ENCODE data around the gene SCGB1D1. TPM values are rescaled to one million over a fixed set of nuclear protein-coding genes. Genes with fewer than 3 reads are reported as not detected.

Gene SCGB1D1
- total and polyA plus RNA-seq, 3 experiments from 2014 or later, result not detected

- Mint-ChIP-seq H3K4me1 (no peaks in the 10 kb centered on the region), H3K36me3 (peaks cover 2 to 88% (median 23%) of the 10 kb centered on the region in 3 donors), H3K27ac (no peak overlapping the region), H3K27me3 (no peaks in the 10 kb centered on the region), H3K4me3 (no peak overlapping the region), H3K9me3 (no peaks in the 10 kb centered on the region)
- Histone ChIP-seq H3K4me3 (ENCODE audit: low read length) (no peak overlapping the region), H3K27ac (ENCODE audit: low read depth, low read length) (no peak overlapping the region), H3K36me3 (ENCODE audit: insufficient read depth, low read length) (peaks cover 29% of the 10 kb centered on the region), H3K4me1 (ENCODE audit: insufficient read depth, low read length) (no peaks in the 10 kb centered on the region), H3K9me3 (ENCODE audit: low read length) (no peaks in the 10 kb centered on the region), H3K27me3 (ENCODE audit: insufficient read depth, low read length, poor library complexity, severe bottlenecking) (no peaks in the 10 kb centered on the region)
- POLR2A ChIA-PET, result no interaction called here
- DNase-seq, result no peak
- CTCF ChIA-PET, result no interaction called here
Observed at GRCh38 chr11:62145261-62145871, 44.6 kb upstream of the SCGB1D1 start.

GRCh38 chr11:62146476-62147200, 43.4 kb upstream of the SCGB1D1 start:
- POLR2A ChIA-PET, result no interaction called here
- no peaks in the 10 kb centered on the region for H3K4me1 ChIP-seq (ENCODE audit: insufficient read depth, low read length)

GRCh38 chr11:62147545-62147944, 42.5 kb upstream of the SCGB1D1 start:
- H3K27me3 ChIP-seq (ENCODE audit: insufficient read depth, low read length, poor library complexity, severe bottlenecking), result no peaks in the 10 kb centered on the region
- no peaks in the 10 kb centered on the region for H3K27me3 Mint-ChIP-seq
- no peak overlapping the region for H3K4me3 Mint-ChIP-seq
- peaks cover 4 to 92% (median 28%) of the 10 kb centered on the region in 3 donors for H3K36me3 Mint-ChIP-seq
- no peaks in the 10 kb centered on the region for H3K4me1 ChIP-seq (ENCODE audit: insufficient read depth, low read length)
- ChIA-PET POLR2A (no interaction called here), CTCF (no interaction called here)
- H3K9me3 ChIP-seq (ENCODE audit: low read length), result no peaks in the 10 kb centered on the region
- H3K4me1 Mint-ChIP-seq, result no peaks in the 10 kb centered on the region
- H3K9me3 Mint-ChIP-seq, result no peaks in the 10 kb centered on the region
- peaks cover 33% of the 10 kb centered on the region for H3K36me3 ChIP-seq (ENCODE audit: insufficient read depth, low read length)
- peak overlapping the region in 1 of 8 donors; percentile 1 for H3K27ac Mint-ChIP-seq
- H3K4me3 ChIP-seq (ENCODE audit: low read length), result no peak overlapping the region
- H3K27ac ChIP-seq (ENCODE audit: low read depth, low read length), result no peak overlapping the region
- no peak for DNase-seq

More at GRCh38 chr11:62146476-62147200, 43.4 kb upstream of the SCGB1D1 start:
- H3K36me3 ChIP-seq (ENCODE audit: insufficient read depth, low read length), result peaks cover 37% of the 10 kb centered on the region
- no peaks in the 10 kb centered on the region for H3K9me3 ChIP-seq (ENCODE audit: low read length)
- no peaks in the 10 kb centered on the region for H3K27me3 ChIP-seq (ENCODE audit: insufficient read depth, low read length, poor library complexity, severe bottlenecking)
- Mint-ChIP-seq H3K4me1 (no peaks in the 10 kb centered on the region), H3K9me3 (no peaks in the 10 kb centered on the region), H3K4me3 (no peak overlapping the region), H3K27ac (peak overlapping the region in 1 of 8 donors; percentile 84), H3K27me3 (no peaks in the 10 kb centered on the region), H3K36me3 (peaks cover 4 to 89% (median 28%) of the 10 kb centered on the region in 3 donors)
- no peak overlapping the region for H3K27ac ChIP-seq (ENCODE audit: low read depth, low read length)
- H3K4me3 ChIP-seq (ENCODE audit: low read length), result no peak overlapping the region
- no peak for DNase-seq
- CTCF ChIA-PET, result no interaction called here

GRCh38 chr11:62148271-62148980, 41.6 kb upstream of the SCGB1D1 start:
- Mint-ChIP-seq H3K27me3 (no peaks in the 10 kb centered on the region), H3K27ac (peak overlapping the region in 1 of 8 donors; percentile 74), H3K4me1 (no peaks in the 10 kb centered on the region), H3K9me3 (no peaks in the 10 kb centered on the region), H3K4me3 (no peak overlapping the region), H3K36me3 (peaks cover 4 to 91% (median 24%) of the 10 kb centered on the region in 3 donors)
- ChIA-PET POLR2A (no interaction called here), CTCF (no interaction called here)
- Histone ChIP-seq H3K9me3 (ENCODE audit: low read length) (no peaks in the 10 kb centered on the region), H3K4me3 (ENCODE audit: low read length) (no peak overlapping the region), H3K27ac (ENCODE audit: low read depth, low read length) (no peak overlapping the region), H3K27me3 (ENCODE audit: insufficient read depth, low read length, poor library complexity, severe bottlenecking) (no peaks in the 10 kb centered on the region), H3K4me1 (ENCODE audit: insufficient read depth, low read length) (no peaks in the 10 kb centered on the region), H3K36me3 (ENCODE audit: insufficient read depth, low read length) (peaks cover 24% of the 10 kb centered on the region)
- no peak for DNase-seq

- peaks cover 22% of the 10 kb centered on the region for H3K36me3 ChIP-seq (ENCODE audit: insufficient read depth, low read length)
- no peaks in the 10 kb centered on the region for H3K27me3 ChIP-seq (ENCODE audit: insufficient read depth, low read length, poor library complexity, severe bottlenecking)
- H3K4me1 ChIP-seq (ENCODE audit: insufficient read depth, low read length), result no peaks in the 10 kb centered on the region
- H3K9me3 ChIP-seq (ENCODE audit: low read length), result no peaks in the 10 kb centered on the region
- Mint-ChIP-seq H3K27me3 (no peaks in the 10 kb centered on the region), H3K27ac (no peak overlapping the region), H3K4me3 (no peak overlapping the region), H3K36me3 (peaks cover 4 to 80% (median 24%) of the 10 kb centered on the region in 3 donors), H3K4me1 (no peaks in the 10 kb centered on the region), H3K9me3 (no peaks in the 10 kb centered on the region)
- ChIA-PET POLR2A (interaction anchor here (0.6 kb wide), 1 partner anchor 37 kb away, joined by 3 read pairs; no protein-coding TSS in a partner anchor), CTCF (interaction anchor here (1.0 kb wide), 1 partner anchor 10 kb away, joined by 3 read pairs; no protein-coding TSS in a partner anchor)
- no peak overlapping the region for H3K4me3 ChIP-seq (ENCODE audit: low read length)
- H3K27ac ChIP-seq (ENCODE audit: low read depth, low read length), result no peak overlapping the region
- DNase-seq, result no peak
Observed at GRCh38 chr11:62149986-62150886, 39.8 kb upstream of the SCGB1D1 start.

- H3K27me3 Mint-ChIP-seq, result no peaks in the 10 kb centered on the region
- peaks cover 22% of the 10 kb centered on the region for H3K36me3 ChIP-seq (ENCODE audit: insufficient read depth, low read length)
- ChIA-PET CTCF (no interaction called here), POLR2A (interaction anchor here (0.6 kb wide), 1 partner anchor 36 kb away, joined by 3 read pairs; no protein-coding TSS in a partner anchor)
- no peaks in the 10 kb centered on the region for H3K9me3 ChIP-seq (ENCODE audit: low read length)
- no peaks in the 10 kb centered on the region for H3K4me1 Mint-ChIP-seq
- peak overlapping the region in 1 of 8 donors; percentile 81 for H3K27ac Mint-ChIP-seq
- DNase-seq, result no peak
- no peaks in the 10 kb centered on the region for H3K9me3 Mint-ChIP-seq
- no peaks in the 10 kb centered on the region for H3K27me3 ChIP-seq (ENCODE audit: insufficient read depth, low read length, poor library complexity, severe bottlenecking)
- no peak overlapping the region for H3K4me3 ChIP-seq (ENCODE audit: low read length)
- no peaks in the 10 kb centered on the region for H3K4me1 ChIP-seq (ENCODE audit: insufficient read depth, low read length)
- peaks cover 4 to 71% (median 22%) of the 10 kb centered on the region in 3 donors for H3K36me3 Mint-ChIP-seq
- peak overlapping the region in 1 of 7 donors; percentile 3 for H3K4me3 Mint-ChIP-seq
- no peak overlapping the region for H3K27ac ChIP-seq (ENCODE audit: low read depth, low read length)
Observed at GRCh38 chr11:62150887-62151736, 38.9 kb upstream of the SCGB1D1 start.

- no peaks in the 10 kb centered on the region for H3K27me3 ChIP-seq (ENCODE audit: insufficient read depth, low read length, poor library complexity, severe bottlenecking)
- H3K27ac ChIP-seq (ENCODE audit: low read depth, low read length), result no peak overlapping the region
- no peak overlapping the region for H3K4me3 ChIP-seq (ENCODE audit: low read length)
- CTCF ChIA-PET, result no interaction called here
- Mint-ChIP-seq H3K36me3 (peaks cover 4 to 65% (median 18%) of the 10 kb centered on the region in 3 donors), H3K27me3 (no peaks in the 10 kb centered on the region), H3K4me1 (no peaks in the 10 kb centered on the region), H3K9me3 (no peaks in the 10 kb centered on the region), H3K4me3 (no peak overlapping the region), H3K27ac (no peak overlapping the region)
- POLR2A ChIA-PET, result no interaction called here
- peaks cover 22% of the 10 kb centered on the region for H3K36me3 ChIP-seq (ENCODE audit: insufficient read depth, low read length)
- DNase-seq, result no peak
- H3K9me3 ChIP-seq (ENCODE audit: low read length), result no peaks in the 10 kb centered on the region
- no peaks in the 10 kb centered on the region for H3K4me1 ChIP-seq (ENCODE audit: insufficient read depth, low read length)
Observed at GRCh38 chr11:62151737-62152102, 38.3 kb upstream of the SCGB1D1 start.
